Testis (tissue), 2 donors: ENCODE data around the gene COG8.

Experiments
- CTCF ChIP-seq, 3 experiments: fragments of 450-650 bp in 2 of 3; fragments of 200-600 bp in 1 of 3; sonication (generic) in 1 of 3; IDR thresholded peaks; one replicate each; pipeline ENCODE4 v1.5.1; 2016 to 2019; ENCODE audit warnings: antibody characterized with exemption in 3 of 3, mild to moderate bottlenecking in 2 of 3, moderate library complexity in 1 of 3
- POLR2A ChIP-seq: fragments of 450-650 bp; IDR thresholded peaks from one replicate; pipeline ENCODE4 v1.6.1; 2017; ENCODE audit warnings: antibody characterized with exemption, mild to moderate bottlenecking, moderate library complexity

- TF ChIP-seq POLR2A (no peak), CTCF (IDR thresholded peaks at IDR 0.05) (no peak)
Measured at GRCh38 chr16:69327585-69328310, 11.6 kb downstream of the COG8 start.
